ENCODE data around the gene GABRB1.

GRCh38 chr4:47187608-47188007, 156.2 kb downstream of the GABRB1 start:
- TF ChIP-seq POLR2A (IDR thresholded peaks at IDR 0.05) = no peak
- TF ChIP-seq CTCF (IDR thresholded peaks at IDR 0.05) = no peak

All from thyroid gland (tissue), 4 donors.